HepG2 (cell line): ENCODE results near the gene STK36. TPM values are rescaled to one million over a fixed set of nuclear protein-coding genes. Genes with fewer than 3 reads are reported as not detected.

ENCODE experiments used
- ELF4 ChIP-seq: sonication (generic); formaldehyde crosslinking; IDR thresholded peaks from 2 replicates; pipeline ENCODE4 v1.5.0; 2020; ENCODE audit warnings: missing genetic modification reagents, mild to moderate bottlenecking, moderate library complexity, borderline replicate concordance
- FOXC1 ChIP-seq: sonication (generic); formaldehyde crosslinking; IDR thresholded peaks from 2 replicates; pipeline ENCODE4 v1.8.0; 2022; ENCODE audit warnings: mild to moderate bottlenecking, missing genetic modification reagents, borderline replicate concordance
- HNRNPUL1 ChIP-seq: fragments of 200-400 bp; formaldehyde crosslinking; IDR thresholded peaks from 2 replicates; pipeline ENCODE4 v1.6.1; 2017; ENCODE audit warnings: low read depth, mild to moderate bottlenecking, low read length, moderate library complexity
- MZF1 ChIP-seq: sonication (generic); formaldehyde crosslinking; IDR thresholded peaks from 2 replicates; pipeline ENCODE4 v1.8.1; 2023; ENCODE audit warnings: mild to moderate bottlenecking, missing genetic modification reagents, borderline replicate concordance
- NFKB2 ChIP-seq: sonication (generic); formaldehyde crosslinking; IDR thresholded peaks from 2 replicates; pipeline ENCODE4 v1.4.0; 2020; ENCODE audit warnings: missing genetic modification reagents, borderline replicate concordance
- SMARCC2 ChIP-seq: fragments of 450-650 bp; IDR thresholded peaks from 2 replicates; pipeline ENCODE4 v1.6.1; 2017; ENCODE audit warnings: antibody characterized with exemption, mild to moderate bottlenecking
- YY1 ChIP-seq: IDR thresholded peaks from 2 replicates; pipeline ENCODE4 v1.6.1; 2011; ENCODE audit warnings: low read length, low read depth, moderate library complexity, mild to moderate bottlenecking; ENCODE audit not compliant: insufficient read depth, insufficient replicate concordance
- ZC3H4 ChIP-seq: sonication (generic); formaldehyde crosslinking; IDR thresholded peaks from 2 replicates; pipeline ENCODE4 v1.4.0; 2020; ENCODE audit warnings: missing genetic modification reagents, borderline replicate concordance
- ZNF350 ChIP-seq: sonication (generic); formaldehyde crosslinking; IDR thresholded peaks from 2 replicates; pipeline ENCODE4 v1.4.0; 2020; ENCODE audit warnings: mild to moderate bottlenecking, low read depth, missing genetic modification reagents, borderline replicate concordance
- ZNF773 ChIP-seq: sonication (generic); formaldehyde crosslinking; IDR thresholded peaks from 2 replicates; pipeline ENCODE4 v1.4.0; 2020; ENCODE audit warnings: missing genetic modification reagents, borderline replicate concordance
- ZSCAN30 ChIP-seq: sonication (generic); formaldehyde crosslinking; IDR thresholded peaks from 2 replicates; pipeline ENCODE4 v1.5.0; 2020; ENCODE audit warnings: mild to moderate bottlenecking, missing genetic modification reagents
- polyA plus RNA-seq, 8 experiments: library from polyadenylated mRNA; depleted of rRNA in 3 of 8; stranded (reverse) in 7 of 8; unstranded in 1 of 8; fragments of >200 nt; fragmentation: Illumina TruSeq in 4 of 8; extraction: Trizol in 4 of 8; gene quantifications; 2 replicates each; pipeline versions ENCODE4 v1.2.1 to v1.2.3, GENCODE V29; 2011 to 2016; ENCODE audit warnings: low read depth in 4 of 8, missing spikeins in 1 of 8, mixed read lengths in 1 of 8; ENCODE audit not compliant: insufficient read depth in 1 of 8
- total RNA-seq, 5 experiments: library from RNA; depleted of rRNA; stranded (reverse); fragments of >200 nt; fragmentation: Illumina TruSeq; extraction: Trizol; gene quantifications; 2 replicates each; pipeline ENCODE4 v1.2.3, GENCODE V29; 2016; ENCODE audit warnings: low read depth in 1 of 5
- TF ChIP-seq, protein P1 (sequence below): sonication (generic); formaldehyde crosslinking; IDR thresholded peaks from 2 replicates; pipeline ENCODE4 v1.4.0; 2020; ENCODE audit warnings: missing genetic modification reagents, borderline replicate concordance
- TF ChIP-seq, protein P2 (sequence below): IDR thresholded peaks from 2 replicates; pipeline ENCODE4 v1.6.1; 2016; ENCODE audit warnings: low read depth, control low read depth
- TF ChIP-seq, protein P3 (sequence below): sonication (generic); formaldehyde crosslinking; IDR thresholded peaks from 2 replicates; pipeline ENCODE4 v1.9.0; 2021; ENCODE audit warnings: mild to moderate bottlenecking, missing genetic modification reagents
- TF ChIP-seq, protein P4 (sequence below): sonication (generic); formaldehyde crosslinking; IDR thresholded peaks from 2 replicates; pipeline ENCODE4 v1.9.0; 2021; ENCODE audit warnings: missing genetic modification reagents, mild to moderate bottlenecking, borderline replicate concordance
- TF ChIP-seq, protein P5 (sequence below): sonication (generic); formaldehyde crosslinking; IDR thresholded peaks from 2 replicates; pipeline ENCODE4 v1.4.0; 2020; ENCODE audit warnings: missing genetic modification reagents; ENCODE audit errors: not compliant biosample characterization

The STK36 gene
- total and polyA plus RNA-seq, 2 of the 13 experiments (the other 11 are each of a cell fraction or from before 2014, with no cell fraction given), result 45.9 to 83.5 TPM

DNA sequence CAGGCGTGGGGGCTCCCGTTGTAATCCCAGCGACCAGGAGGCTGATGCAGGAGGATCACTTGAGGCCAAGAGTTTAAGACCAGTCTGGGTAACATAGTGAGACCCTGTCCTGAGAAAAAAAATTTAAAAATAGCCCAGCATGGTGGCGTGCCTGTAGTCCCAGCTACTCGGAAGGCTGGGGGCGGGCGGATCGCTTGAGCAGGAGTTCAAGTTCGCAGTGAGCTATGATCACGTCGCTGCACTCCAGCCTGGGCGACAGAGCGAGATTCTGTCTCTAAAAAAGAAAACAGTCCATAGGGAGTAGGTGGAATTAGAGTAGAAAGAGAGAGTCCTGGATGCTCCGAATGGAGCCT, 38.4 kb downstream of the STK36 start (continued):
- TF ChIP-seq, protein P1, sequence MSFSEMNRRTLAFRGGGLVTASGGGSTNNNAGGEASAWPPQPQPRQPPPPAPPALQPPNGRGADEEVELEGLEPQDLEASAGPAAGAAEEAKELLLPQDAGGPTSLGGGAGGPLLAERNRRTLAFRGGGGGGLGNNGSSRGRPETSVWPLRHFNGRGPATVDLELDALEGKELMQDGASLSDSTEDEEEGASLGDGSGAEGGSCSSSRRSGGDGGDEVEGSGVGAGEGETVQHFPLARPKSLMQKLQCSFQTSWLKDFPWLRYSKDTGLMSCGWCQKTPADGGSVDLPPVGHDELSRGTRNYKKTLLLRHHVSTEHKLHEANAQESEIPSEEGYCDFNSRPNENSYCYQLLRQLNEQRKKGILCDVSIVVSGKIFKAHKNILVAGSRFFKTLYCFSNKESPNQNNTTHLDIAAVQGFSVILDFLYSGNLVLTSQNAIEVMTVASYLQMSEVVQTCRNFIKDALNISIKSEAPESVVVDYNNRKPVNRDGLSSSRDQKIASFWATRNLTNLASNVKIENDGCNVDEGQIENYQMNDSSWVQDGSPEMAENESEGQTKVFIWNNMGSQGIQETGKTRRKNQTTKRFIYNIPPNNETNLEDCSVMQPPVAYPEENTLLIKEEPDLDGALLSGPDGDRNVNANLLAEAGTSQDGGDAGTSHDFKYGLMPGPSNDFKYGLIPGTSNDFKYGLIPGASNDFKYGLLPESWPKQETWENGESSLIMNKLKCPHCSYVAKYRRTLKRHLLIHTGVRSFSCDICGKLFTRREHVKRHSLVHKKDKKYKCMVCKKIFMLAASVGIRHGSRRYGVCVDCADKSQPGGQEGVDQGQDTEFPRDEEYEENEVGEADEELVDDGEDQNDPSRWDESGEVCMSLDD, result no peak
- TF ChIP-seq, protein P2, sequence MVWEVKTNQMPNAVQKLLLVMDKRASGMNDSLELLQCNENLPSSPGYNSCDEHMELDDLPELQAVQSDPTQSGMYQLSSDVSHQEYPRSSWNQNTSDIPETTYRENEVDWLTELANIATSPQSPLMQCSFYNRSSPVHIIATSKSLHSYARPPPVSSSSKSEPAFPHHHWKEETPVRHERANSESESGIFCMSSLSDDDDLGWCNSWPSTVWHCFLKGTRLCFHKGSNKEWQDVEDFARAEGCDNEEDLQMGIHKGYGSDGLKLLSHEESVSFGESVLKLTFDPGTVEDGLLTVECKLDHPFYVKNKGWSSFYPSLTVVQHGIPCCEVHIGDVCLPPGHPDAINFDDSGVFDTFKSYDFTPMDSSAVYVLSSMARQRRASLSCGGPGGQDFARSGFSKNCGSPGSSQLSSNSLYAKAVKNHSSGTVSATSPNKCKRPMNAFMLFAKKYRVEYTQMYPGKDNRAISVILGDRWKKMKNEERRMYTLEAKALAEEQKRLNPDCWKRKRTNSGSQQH (CRISPR knock-in tag), result no peak
- TF ChIP-seq, protein P3, sequence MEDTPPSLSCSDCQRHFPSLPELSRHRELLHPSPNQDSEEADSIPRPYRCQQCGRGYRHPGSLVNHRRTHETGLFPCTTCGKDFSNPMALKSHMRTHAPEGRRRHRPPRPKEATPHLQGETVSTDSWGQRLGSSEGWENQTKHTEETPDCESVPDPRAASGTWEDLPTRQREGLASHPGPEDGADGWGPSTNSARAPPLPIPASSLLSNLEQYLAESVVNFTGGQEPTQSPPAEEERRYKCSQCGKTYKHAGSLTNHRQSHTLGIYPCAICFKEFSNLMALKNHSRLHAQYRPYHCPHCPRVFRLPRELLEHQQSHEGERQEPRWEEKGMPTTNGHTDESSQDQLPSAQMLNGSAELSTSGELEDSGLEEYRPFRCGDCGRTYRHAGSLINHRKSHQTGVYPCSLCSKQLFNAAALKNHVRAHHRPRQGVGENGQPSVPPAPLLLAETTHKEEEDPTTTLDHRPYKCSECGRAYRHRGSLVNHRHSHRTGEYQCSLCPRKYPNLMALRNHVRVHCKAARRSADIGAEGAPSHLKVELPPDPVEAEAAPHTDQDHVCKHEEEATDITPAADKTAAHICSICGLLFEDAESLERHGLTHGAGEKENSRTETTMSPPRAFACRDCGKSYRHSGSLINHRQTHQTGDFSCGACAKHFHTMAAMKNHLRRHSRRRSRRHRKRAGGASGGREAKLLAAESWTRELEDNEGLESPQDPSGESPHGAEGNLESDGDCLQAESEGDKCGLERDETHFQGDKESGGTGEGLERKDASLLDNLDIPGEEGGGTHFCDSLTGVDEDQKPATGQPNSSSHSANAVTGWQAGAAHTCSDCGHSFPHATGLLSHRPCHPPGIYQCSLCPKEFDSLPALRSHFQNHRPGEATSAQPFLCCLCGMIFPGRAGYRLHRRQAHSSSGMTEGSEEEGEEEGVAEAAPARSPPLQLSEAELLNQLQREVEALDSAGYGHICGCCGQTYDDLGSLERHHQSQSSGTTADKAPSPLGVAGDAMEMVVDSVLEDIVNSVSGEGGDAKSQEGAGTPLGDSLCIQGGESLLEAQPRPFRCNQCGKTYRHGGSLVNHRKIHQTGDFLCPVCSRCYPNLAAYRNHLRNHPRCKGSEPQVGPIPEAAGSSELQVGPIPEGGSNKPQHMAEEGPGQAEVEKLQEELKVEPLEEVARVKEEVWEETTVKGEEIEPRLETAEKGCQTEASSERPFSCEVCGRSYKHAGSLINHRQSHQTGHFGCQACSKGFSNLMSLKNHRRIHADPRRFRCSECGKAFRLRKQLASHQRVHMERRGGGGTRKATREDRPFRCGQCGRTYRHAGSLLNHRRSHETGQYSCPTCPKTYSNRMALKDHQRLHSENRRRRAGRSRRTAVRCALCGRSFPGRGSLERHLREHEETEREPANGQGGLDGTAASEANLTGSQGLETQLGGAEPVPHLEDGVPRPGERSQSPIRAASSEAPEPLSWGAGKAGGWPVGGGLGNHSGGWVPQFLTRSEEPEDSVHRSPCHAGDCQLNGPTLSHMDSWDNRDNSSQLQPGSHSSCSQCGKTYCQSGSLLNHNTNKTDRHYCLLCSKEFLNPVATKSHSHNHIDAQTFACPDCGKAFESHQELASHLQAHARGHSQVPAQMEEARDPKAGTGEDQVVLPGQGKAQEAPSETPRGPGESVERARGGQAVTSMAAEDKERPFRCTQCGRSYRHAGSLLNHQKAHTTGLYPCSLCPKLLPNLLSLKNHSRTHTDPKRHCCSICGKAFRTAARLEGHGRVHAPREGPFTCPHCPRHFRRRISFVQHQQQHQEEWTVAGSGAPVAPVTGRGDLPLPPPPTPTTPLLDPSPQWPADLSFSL (CRISPR knock-in tag), result no peak
- TF ChIP-seq, protein P4, sequence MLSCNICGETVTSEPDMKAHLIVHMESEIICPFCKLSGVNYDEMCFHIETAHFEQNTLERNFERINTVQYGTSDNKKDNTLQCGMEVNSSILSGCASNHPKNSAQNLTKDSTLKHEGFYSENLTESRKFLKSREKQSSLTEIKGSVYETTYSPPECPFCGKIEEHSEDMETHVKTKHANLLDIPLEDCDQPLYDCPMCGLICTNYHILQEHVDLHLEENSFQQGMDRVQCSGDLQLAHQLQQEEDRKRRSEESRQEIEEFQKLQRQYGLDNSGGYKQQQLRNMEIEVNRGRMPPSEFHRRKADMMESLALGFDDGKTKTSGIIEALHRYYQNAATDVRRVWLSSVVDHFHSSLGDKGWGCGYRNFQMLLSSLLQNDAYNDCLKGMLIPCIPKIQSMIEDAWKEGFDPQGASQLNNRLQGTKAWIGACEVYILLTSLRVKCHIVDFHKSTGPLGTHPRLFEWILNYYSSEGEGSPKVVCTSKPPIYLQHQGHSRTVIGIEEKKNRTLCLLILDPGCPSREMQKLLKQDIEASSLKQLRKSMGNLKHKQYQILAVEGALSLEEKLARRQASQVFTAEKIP, result no peak
- TF ChIP-seq ZNF350 (CRISPR knock-in tag) (no peak), ELF4 (CRISPR knock-in tag) (no peak), HNRNPUL1 (no peak), ZSCAN30 (CRISPR knock-in tag) (no peak), FOXC1 (CRISPR knock-in tag) (no peak), YY1 (no peak), SMARCC2 (no peak), NFKB2 (CRISPR knock-in tag) (peak; percentile 62; the same call in 1 of the 2 replicates), ZNF773 (no peak), MZF1 (CRISPR knock-in tag) (0 out of 2 replicates have a peak, but pooled peaks have one; percentile 1), ZC3H4 (CRISPR knock-in tag) (no peak)
- TF ChIP-seq, protein P5, sequence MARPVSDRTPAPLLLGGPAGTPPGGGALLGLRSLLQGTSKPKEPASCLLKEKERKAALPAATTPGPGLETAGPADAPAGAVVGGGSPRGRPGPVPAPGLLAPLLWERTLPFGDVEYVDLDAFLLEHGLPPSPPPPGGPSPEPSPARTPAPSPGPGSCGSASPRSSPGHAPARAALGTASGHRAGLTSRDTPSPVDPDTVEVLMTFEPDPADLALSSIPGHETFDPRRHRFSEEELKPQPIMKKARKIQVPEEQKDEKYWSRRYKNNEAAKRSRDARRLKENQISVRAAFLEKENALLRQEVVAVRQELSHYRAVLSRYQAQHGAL (CRISPR knock-in tag), result peak; percentile 63
